ENCODE measurements around the gene USP20.

USP20 gene

GRCh38 chr9:129894120-129894823, 59.0 kb downstream of the USP20 start:
- peak; percentile 42 for DNase-seq

DNA sequence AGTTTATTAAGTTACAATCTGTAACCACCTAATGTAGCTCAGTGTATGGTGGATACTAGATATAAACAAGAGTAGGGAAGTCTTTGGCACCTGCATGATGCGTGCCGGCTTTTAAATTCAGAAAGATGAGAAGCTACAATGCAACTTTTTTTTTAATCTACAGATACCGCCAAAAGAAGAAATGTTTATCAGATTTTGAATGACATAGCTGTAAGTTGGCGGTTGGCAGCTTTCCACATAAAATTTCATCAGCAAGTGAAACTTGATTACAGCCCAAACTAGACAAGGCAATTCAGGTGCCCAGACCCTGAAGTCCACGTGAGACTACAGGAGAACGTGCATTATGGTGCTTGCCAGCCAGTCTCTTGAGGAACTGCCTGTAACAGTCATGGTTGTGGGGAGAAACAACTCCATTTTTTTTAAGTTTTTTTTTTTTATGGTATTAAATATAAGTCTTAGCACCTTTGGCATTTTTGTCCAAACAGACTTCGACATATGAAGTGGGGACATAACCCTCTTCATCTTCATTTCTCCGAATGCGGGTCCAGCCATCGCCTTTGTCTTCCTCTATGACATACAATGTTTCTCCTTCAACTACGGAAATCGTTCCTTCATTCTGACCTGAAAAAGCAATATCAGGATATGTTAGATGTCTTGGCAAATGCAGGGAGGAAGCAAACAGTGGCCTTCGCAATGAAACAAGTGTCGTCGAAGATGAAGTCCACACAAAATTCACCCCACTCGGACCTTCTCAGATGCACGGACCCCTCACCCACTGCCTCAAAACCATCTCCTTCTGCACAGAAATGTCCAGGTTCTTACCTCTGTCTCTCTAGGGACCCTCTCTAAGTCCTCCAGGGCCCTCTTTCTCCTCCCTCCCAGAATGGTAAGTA, 60.4 kb downstream of the USP20 start:
- DNase-seq = peak; percentile 52

GRCh38 chr9:129897263-129897662, 62.0 kb downstream of the USP20 start:
- no peak for DNase-seq

- DNase-seq = no peak
These were observed 62.9 kb downstream of the USP20 start for GRCh38 chr9:129898185-129898584.

DNA sequence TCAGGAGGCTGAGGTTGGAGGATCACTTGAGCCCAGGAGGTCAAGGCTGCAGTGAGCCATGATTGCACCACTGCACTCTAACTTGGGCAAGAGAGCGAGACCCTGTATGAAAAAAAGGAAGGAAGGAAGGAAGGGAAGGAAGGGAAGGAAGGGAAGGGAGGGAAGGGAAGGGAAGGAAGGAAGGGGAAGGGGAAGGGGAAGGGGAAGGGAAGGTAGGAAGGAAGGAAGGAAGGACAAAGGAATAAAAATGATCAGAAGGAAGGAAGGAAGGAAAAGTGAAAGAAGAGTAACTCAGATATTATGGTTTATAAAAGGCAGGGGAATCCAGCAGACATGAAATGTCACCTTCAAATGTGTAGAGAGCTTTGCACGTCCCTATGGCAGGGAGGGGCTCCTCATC, 64.4 kb downstream of the USP20 start:
- no peak for DNase-seq

DNA sequence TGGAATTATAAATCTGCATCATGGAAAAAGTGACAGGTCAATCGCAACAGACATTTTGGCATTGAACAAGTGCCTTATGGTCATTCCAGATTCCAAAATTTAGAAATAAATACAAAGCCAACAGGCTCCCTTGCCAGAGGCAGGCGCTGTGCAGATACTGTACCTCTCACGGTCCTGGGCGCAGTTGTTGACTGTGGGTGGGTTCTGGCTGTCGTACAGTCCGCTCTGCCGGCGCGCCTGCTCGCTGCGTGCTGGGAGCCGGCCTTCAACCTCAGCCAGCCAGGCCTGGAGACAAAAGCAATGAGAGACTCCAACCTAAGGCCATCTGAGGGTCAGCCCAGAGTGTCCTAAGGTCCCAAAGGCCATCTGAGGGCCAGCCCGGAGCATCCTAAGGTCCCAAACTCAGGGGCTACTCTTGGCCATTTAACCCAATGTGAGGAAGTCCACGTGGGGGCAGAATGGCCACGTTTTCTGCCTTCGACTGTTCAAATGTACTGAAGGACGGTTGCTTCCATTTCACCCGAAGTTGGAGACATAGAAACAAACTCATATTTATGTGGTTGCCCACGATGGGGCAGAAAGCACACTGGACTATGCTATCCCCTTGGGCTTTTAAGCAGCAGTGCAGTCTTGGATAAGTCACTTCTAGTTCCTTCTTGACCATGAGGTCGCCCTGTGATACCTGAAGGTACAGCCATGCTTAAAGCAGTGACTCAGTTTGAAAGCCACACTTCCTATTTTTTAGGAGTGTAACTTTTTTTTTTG, 65.2 kb downstream of the USP20 start:
- DNase-seq = no peak

DNA sequence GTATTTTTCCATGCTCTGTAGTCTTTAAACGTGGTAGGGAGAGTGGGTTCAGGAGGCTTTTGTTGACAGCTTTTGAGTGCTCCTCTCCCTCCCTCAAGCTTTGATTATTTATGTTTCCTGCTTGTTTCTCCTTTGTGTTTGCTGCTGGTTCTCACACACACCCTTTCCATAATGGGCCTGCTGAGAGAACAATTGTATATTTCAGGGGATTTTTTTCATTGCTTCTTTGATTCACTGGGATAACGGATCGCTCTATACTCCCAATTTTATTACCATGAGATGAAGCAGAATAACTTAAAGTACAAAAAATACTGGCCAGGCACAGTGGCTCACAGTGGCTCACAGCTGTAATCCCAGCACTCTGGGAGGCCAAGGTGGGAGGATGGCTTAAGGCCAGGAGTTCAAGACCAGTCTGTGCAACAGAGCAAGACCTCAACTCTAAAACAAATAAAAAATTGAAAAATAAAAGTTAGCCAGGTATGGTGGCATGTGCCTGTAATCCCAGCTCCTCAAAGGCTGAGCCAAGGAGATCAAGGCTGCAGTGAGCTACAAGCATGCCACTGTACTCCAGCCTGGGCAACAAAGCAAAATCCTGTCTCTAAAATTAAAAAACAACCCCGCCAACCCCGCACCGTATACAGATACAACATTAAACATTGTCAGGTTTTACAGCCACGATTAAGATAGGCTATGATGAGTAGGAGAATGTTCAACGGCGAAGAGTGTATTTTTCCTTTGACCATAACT, 66.9 kb downstream of the USP20 start:
- DNase-seq = no peak

GRCh38 chr9:129902740-129903134, 67.5 kb downstream of the USP20 start:
- DNase-seq = no peak

GRCh38 chr9:129904734-129905133, 69.5 kb downstream of the USP20 start:
- DNase-seq = no peak

GRCh38 chr9:129906298-129906697, 71.0 kb downstream of the USP20 start:
- no peak for DNase-seq

GRCh38 chr9:129907201-129907600, 71.9 kb downstream of the USP20 start:
- DNase-seq = no peak

DNA sequence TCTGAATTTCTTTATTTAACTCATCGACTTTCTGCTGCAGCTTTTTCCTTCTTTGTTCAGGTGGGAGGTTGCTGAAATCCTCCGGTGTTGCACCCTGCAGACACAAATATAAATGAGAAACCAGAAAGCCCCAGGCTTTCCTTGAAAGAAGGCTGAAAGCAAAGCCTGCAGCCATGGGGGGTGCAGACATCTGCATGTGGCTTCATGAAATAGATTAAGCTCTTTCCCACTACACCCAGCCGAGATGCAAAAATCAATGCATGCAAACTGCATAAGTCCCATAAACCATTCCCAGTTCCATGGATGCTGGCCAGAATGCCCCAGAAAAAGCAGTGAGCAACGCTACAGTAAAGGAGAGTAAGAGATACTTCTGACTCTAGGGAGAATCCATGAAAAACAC, 73.6 kb downstream of the USP20 start:
- DNase-seq = no peak

DNA sequence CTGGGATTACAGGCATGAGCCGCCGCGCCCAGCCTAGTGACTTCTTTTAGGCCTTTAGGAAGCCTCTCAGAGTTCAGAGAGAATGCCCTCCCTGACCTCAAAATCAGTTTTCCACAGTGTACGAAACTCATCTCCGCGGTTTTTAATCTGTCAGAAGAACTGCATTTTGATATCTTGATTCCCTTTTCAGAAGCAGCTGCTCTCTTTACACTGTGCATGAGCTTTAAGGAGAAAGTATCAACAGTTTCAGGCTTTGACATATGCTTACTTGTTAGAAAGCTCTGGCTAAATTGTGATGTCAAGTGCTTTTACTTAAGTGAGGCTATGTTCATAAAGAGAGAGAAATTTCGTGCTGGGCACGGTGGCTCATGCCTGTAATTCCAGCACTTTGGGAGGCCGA, 74.6 kb downstream of the USP20 start:
- no peak for DNase-seq

GRCh38 chr9:129910628-129911567, 75.6 kb downstream of the USP20 start:
- no peak for DNase-seq

GRCh38 chr9:129914051-129914450, 78.8 kb downstream of the USP20 start:
- no peak for DNase-seq

- DNase-seq = no peak
These were observed 81.4 kb downstream of the USP20 start for GRCh38 chr9:129916707-129917106.

DNA sequence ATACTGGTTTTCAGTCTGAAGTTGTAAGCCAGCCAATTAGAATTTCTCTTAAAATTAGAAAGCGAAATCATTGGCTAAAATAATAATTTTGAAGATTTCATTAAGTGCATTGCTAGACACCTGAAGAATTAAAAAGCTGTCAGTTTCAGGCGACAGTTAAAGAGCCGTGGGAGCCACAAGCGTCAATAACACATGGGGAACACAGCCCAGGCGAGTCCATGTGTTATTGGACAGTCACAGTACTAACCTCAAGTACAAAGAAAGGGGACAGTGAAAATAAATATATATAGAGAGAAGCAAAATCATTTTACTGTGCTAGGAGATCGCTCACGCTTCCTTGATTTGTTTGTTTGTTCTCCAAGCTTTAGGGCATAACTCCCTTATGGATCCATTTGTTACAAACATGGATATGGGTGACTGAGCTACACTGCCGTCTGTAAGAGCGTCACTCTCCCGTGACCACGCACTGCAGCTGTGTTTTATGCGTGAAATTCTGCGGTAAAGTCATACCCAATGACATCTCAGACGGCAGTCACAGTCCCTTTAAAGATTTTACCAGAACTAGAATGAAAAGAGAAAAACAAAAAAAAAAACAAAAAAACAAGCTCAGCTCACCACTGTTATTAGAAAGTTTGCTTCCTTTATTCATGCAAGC, 83.2 kb downstream of the USP20 start:
- DNase-seq = no peak

DNA sequence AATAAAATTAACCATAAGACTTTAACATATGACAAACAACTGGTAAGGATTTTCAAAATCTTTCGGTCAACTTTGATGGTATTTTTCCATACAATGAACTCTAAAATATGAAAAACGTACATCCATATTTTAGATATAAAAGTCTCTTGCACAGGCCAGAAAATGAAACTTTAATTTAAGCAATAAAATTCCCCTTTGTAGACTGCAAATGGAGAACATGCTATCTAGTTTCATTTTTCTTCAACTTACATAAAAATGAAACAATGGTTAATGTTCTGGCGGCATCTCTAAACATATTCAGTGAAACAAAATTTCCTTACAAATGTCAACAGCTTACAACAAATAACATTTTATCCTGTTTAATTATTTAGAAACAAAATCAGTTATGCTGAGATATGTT, 84.0 kb downstream of the USP20 start:
- no peak for DNase-seq

DNA sequence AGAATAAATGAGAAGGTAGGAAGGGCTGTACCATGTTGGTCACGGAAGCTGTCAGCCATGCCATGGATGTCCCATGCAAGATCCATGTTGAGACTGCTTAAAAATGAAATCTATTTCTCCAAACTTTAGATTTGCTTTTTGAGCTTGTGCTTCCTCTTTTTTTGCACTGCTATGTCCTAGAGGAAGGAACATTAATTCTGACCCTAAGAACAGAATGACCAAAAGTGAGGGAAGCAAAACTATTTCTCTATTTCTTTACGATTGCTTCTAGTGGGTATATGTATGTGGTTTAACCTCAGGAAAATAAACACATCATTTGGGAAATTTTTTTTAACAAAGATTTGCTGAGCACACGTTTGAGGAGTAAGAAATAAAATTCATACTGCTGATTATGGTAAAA, 84.6 kb downstream of the USP20 start:
- no peak for DNase-seq

DNA sequence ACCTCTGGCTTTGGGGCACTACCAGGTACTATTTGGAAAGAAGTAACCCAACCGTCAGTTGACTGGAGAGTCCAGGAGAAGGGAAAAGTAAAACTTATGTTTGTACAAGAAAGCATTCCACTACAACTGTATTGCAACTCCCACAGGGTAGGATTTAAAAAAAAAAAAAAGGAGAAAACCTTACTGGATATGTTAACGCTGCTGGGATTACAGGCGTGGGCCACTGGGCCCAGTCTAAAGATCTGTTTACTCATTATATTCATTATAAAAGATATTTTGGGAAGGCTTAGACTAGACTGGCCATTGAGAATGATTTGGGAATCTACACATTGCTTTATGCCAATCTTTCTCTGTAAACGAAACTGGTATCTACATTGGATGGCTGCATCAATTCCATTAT, 86.6 kb downstream of the USP20 start:
- no peak for DNase-seq

DNA sequence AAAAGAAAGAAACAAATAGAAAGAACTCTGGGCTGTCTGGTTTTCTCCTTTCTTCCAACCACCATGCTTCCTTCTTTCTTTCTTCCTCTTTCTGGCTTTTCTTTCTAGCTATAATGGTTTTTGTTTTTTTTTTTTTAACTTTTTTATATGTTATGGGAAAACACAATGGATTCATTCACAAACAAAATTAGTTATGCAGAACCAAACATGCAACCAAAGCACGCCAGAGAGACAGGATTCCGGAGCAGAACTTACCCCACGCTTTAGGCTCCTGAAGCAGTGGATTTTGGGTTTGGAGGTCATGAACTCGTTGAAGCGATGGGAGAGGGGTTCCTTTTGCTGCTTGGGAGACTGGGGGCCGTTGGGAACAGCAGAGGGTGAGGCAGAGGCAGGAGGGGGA, 88.3 kb downstream of the USP20 start:
- DNase-seq = no peak
